ENCODE measurements around the gene PTPN4.
A peak's percentile ranks its signal among the peaks of the same experiment; 100 is the strongest.
"Not testable (repeated sequence)": the region's sequence is repeated elsewhere in the genome, so short reads cannot be mapped to it uniquely, and the experiment has no call there.

The PTPN4 gene

GRCh38 chr2:119941388-119941787, 181.7 kb downstream of the PTPN4 start:
- no peak for DNase-seq (ENCODE audit: low read depth in 3 of 3)

DNA sequence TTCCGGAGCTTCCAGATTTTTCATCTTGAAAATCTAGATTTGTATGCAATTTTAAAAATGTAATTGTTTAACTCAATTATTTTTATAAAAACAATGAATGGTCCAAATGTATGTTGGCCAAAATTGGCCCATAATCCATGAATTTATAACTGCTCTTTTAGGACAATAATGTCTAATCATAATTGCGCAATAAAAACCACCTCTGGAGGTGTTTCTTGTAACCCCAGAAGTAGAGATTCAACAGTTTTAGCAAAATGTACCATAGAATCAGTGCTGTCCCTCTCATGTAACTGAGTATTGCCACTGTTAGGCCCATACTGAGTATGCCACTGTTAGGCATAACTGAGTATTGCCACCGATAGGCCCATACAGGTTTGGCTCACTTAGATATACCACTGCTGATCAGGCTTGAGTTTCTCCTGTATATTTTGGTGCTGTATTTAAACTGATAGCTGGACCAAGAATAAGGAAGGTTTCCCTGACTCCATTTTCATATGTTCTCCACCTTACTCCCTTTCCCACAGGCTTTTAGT, 182.3 kb downstream of the PTPN4 start:
- DNase-seq (ENCODE audit: low read depth in 3 of 3): no peak

DNA sequence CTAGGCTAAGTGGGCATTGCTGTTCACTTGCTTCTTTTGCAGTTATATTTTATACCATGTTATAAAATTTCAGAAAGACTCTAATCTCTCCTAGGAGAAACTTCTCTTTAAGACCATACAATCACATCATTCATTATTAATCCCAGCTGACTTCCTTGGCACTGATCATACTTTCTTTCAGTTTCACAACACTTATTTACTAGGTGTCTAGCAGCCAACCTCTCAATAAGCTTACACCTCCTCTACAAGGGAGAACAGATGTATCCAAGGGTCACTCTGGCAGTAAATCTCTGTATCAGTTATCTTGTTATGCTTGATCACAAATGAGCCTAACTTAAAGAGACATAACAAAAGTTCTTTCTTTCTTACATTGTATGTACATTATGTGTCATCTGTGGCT, 183.3 kb downstream of the PTPN4 start:
- DNase-seq (ENCODE audit: low read depth in 3 of 3): no peak

- no peak for DNase-seq (ENCODE audit: low read depth in 3 of 3)
Observed at GRCh38 chr2:119947535-119947934, 187.8 kb downstream of the PTPN4 start.

DNA sequence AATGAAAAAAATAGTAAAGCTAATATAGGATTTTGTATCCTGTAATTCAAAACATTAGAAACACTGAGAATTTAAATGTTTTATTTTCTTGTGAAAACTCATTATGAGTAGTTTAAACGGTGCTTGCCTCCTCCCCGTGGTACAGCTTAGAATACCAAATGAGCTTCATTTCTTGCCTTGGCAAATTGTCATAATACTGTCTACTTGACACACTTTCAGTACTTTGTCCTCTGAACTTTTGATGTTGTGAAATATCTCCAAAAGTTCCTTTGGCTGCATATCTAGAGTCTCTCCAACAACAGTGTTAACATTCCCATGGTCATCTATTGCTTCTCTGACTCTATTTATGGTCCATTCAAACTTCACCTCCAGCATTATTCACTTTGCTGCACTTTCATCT, 191.2 kb downstream of the PTPN4 start:
- no peak for DNase-seq (ENCODE audit: low read depth in 3 of 3)

GRCh38 chr2:119958670-119959268, 199.0 kb downstream of the PTPN4 start:
- DNase-seq (ENCODE audit: low read depth in 3 of 3): no peak

DNA sequence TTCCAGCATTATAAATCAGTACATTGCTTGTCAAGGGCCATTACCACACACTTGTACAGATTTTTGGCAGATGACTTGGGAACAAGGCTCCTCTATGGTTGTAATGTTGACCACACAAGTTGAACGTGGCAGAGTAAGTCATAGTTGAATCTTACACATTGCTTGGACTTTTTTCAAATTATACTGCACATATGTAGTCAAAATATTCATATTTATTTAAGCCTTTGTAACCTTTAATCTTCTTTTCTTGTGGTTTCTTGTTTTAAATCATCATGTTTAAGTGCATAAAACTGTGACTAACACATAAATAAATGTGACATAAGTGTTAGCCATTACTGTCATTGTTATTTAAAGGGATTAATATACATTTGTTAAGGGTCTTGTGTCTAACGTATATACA, 201.1 kb downstream of the PTPN4 start:
- DNase-seq (ENCODE audit: low read depth in 3 of 3): no peak

GRCh38 chr2:119981896-119982295, 222.2 kb downstream of the PTPN4 start:
- no peak for DNase-seq (ENCODE audit: low read depth in 3 of 3)

DNA sequence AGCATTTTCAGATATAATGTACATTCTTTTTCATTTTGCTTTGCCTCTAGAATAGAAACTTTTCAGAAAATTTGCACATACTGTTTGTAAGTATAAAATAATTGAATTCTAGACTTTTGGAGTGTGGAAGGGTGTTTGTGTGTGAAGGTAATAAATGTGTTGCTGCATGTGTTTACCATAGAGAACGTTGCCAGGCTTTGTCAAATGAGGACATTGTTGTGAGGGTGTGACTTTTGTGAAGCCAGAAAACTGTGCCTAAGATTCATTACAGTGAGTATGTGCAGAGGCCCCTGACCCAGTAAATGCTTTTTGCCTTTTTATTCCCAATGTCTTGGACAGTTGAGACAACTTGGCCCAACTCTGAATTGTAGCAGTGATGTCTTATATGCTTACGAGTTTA, 222.8 kb downstream of the PTPN4 start:
- no peak for DNase-seq (ENCODE audit: low read depth in 3 of 3)

- no peak for DNase-seq (ENCODE audit: low read depth in 3 of 3)
Observed at GRCh38 chr2:119983108-119983507, 223.4 kb downstream of the PTPN4 start.

DNA sequence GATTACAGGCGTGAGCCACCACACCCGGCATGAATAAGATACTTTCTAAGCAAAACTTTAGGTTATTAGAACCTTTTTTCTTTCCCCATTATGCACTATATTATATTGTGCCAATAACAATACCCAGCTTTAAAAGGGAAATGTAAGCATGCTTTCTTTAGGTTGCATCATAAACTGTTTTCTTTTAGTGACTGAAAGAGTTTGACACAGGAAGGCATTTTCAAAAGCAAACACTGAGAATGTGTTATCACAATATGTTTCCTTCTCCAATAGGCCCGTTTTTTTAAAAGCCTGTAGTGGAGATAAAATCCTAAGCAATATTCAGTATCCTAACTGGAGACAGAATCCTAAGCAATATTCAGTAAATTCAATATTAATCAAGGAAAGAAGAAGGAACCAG, 236.4 kb downstream of the PTPN4 start:
- DNase-seq (ENCODE audit: low read depth in 3 of 3): no peak

DNA sequence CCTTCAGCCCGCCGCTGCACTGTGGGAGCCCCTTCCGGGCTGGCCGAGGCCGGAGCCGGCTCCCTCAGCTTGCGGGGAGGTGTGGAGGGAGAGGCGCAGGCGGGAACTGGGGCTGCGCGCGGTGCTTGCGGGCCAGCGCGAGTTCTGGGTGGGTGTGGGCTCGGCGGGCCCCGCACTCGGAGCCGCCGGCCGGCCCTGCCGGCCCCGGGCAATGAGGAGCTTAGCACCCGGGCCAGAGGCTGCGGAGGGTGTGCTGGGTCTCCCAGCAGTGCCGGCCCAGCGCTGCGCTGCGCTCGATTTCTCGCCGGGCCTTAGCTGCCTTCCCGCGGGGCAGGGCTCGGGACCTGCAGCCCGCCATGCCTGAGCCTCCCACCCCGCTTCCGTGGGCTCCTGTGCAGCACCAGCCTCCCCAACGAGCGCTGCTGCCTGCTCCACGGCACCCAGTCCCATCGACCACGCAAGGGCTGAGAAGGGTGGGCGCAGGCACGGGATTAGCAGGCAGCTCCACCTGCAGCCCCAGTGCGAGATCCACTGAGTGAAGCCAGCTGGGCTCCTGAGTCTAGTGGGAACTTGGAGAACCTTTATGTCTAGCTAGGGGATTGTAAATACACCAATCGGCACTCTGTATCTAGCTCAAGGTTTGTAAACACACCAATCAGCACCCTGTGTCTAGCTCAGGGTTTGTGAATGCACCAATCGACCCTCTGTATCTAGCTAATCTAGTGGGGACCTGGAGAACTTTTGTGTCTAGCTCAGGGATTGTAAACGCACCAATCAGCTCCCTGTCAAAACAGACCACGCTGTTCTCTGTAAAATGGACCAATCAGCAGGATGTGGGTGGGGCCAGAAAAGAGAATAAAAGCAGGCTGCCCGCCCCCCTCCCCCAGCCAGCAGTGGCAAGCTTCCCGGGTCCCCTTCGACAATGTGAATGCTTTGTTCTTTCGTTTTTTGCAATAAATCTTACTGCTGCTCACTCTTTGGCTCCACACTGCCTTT, 237.5 kb downstream of the PTPN4 start:
- DNase-seq (ENCODE audit: low read depth in 3 of 3): not testable (repeated sequence)

DNA sequence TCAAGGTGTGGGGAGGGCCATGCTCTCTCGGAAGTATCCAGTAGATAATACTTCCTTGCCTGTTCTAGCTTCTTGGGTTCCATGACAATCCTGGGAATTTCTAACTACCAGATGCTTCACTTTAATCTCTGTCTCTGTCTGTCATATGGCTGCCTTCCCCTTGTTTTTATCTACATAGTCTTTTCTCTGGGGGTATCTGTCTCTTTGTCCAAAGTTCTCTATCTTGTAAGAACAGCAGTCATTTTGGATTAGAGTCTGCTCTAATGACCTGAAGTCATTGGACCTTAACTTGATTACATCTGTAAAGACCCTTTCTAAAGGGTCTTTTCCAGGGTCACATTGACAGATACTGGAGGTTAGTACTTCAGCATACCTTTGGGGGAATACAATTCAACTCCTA, 241.7 kb downstream of the PTPN4 start:
- no peak for DNase-seq (ENCODE audit: low read depth in 3 of 3)

GRCh38 chr2:120004254-120004653, 244.5 kb downstream of the PTPN4 start:
- no peak for DNase-seq (ENCODE audit: low read depth in 3 of 3)

DNA sequence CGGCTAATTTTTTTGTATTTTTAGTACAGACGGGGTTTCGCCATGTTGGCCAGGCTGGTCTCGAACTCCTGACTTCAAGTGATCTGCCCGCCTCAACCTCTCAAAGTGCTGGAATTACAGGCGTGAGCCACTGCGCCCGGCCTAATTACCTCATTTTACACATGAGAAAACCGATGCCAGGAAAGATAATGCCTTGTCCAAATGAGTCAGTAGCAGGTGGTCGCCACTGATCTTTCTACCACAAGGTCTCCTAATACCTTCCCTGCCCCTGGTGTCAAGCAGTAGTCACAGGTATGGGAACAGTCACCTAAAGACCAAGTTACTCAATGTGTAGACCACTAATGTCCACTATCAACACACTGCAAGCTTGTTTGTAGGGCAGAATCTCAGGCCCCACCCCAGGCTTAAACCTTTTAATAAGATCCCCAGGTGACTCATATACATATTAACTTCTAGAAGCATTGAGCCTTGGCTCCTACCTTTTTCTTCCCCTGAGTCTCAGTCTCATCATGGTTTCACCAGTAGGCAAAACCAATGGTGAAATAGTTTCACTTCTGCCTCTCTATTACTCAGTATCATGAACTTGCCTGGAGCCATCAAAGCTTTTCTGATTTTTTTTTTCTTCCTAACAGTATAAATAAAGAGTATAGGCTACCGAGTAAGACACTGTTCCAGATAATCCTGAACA, 246.3 kb downstream of the PTPN4 start:
- no peak for DNase-seq (ENCODE audit: low read depth in 3 of 3)

DNA sequence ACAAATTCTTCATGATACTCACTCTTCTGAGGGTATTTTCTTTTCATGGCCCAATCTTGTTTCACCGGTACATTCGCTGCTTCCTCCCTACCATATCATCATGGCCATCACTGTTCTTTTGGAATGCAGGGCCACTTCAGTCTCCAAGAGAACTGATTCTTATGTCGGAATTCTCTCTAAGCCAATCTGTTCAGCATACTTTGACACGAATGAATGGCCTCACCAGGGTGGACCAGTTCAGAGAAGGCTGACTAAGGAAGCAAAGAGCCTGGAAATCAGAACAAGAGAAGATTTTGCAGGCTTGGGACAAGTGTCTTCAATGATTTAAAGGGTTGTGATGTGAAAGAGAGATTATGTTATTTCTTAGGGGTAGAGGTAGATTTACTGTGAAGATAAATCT, 248.1 kb downstream of the PTPN4 start:
- DNase-seq (ENCODE audit: low read depth in 3 of 3): no peak

- DNase-seq (ENCODE audit: low read depth in 3 of 3): no peak
Observed at GRCh38 chr2:120012363-120012762, 252.6 kb downstream of the PTPN4 start.

DNA sequence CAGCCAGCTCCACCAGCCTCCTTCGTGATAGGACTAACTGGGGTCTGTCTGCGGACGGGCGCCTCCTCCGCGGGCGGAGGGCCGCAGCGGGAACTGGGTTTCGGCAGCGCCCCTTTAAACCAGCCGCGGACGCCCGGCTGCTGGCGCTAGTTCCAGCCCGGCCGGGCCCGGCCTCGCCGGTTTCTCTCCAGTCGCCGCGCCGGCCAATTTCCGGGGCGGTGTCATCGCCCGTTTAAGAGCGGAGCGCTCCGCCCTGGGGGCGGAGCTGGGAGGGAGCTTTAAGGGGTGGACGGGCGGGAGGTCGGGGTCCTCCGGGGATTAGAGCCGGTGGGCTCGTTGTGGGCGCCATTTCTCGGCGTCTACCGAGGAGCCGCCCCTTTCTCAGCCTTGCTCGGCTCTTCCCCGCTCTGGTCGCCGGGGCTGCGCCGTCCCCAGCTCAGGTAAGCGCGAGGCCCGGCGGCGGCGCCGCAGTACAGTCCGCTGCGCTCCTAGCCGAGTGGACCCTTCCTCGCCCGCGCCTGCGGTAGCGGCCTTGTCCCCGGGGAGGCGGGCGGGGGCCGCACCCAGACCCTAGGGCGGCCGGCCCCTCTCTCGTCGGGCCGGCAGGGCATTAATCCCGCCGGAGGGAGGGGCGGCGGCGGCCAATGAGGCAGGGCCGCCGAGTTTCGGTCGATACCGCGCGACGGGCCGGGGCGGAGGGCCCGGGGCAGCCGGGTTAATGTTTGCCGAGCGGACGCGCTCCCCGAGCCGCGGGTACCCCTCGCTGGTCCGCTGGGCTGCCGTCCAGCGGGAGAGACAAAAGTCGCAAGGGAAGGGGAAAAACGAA, 253.3 kb downstream of the PTPN4 start, which contains the start of gene EPB41L5:
Gene EPB41L5 (plus strand): TSS at position 307 of the 826 bp plus-strand sequence. CDS start 6,008 bp downstream, outside the sequence.
- peak; percentile 54 to 58 (median 56) for DNase-seq (ENCODE audit: low read depth in 3 of 3)

DNA sequence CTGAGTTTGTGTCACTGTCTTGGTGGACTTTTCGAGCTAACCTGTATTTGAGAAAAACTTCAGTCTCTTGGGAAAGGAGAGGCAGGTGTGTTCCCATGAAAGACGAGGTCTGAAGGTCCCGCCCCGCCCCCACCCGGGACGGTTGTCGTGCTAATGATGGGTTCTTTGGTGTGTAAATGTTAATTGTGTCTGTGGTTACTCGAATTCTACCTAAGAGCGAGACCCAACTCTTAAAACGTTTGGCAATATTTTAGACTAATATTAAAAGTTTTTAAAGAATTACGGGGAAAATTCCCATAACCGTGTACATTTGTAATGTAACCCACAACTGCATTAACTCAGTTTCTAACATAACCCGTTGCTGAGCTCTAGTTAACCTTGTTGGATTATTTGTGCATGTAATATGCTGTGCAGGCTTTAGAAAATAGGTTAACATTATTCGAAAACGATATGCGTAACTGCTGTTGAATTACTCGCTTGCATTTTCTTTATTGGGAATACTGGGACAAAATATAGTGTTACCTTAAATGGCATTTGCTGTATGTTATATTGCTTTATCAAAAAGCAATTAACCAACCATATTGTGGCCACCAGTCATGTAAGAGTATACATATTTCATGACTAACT, 254.0 kb downstream of the PTPN4 start:
- DNase-seq (ENCODE audit: low read depth in 3 of 3): no peak

DNA sequence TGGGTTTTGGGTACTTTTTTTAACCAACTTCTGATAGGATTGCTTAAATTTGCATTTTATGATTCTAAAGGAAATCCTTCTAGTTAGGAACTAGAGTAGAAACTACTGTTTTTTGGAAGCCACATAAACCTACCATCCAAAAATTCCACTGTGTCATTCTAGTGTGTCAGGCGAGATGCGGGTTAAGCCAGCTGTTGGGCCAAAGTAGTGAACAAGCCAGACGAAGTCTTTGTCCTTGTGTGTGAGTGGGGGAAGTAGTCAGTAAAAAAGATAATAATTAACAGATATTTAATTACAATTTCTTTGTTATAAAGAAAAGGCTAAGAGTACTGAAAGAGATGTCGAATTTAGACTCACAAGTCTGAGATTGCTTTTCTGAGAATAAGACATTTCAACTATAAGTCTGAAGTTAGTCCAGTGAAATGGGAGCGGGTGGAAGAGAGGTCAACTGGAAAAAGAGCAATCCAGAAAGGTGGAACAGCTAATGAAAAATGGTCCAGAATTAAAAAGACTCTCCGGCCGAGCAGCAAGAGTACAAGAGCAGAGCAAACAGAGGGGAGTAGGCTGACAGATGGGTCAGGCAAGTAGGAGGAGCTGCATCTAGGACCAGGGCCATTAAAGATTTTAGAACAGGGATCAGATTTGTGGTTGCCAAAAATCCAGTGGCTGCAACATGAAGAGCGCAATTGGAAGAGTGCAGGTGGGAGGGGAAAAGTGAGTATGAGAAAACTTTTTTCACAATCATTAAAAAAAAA, 254.7 kb downstream of the PTPN4 start:
- DNase-seq (ENCODE audit: low read depth in 3 of 3): no peak

All from stimulated activated CD4-positive, alpha-beta T cell treated with anti-CD3 and anti-CD28 coated beads, TNF-alpha, amount 100 ng/mL, for 4 hours (primary cell).